Transverse colon (tissue), 3 donors: ENCODE measurements around the gene CARD16.

ENCODE experiments used
- CTCF ChIP-seq, 5 experiments: fragments of 200-600 bp in 3 of 5; fragments of 450-650 bp in 2 of 5; sonication (generic) in 3 of 5; IDR thresholded peaks; 1 replicate in 2 of 5; 2 replicates in 3 of 5; pipeline ENCODE4 v1.5.1; 2016 to 2017; ENCODE audit warnings: antibody characterized with exemption in 5 of 5, inconsistent platforms in 3 of 5, mild to moderate bottlenecking in 2 of 5, moderate library complexity in 1 of 5
- EP300 ChIP-seq: sonication (generic); formaldehyde crosslinking; IDR thresholded peaks from one replicate; pipeline ENCODE4 v1.6.1; 2017; ENCODE audit warnings: antibody characterized with exemption, low read depth
- POLR2A ChIP-seq: fragments of 450-650 bp; IDR thresholded peaks from one replicate; pipeline ENCODE4 v1.6.1; 2016; ENCODE audit warnings: antibody characterized with exemption, mild to moderate bottlenecking, moderate library complexity

GRCh38 chr11:105081412-105082150 is 36.4 kb upstream of the CARD16 start:
- TF ChIP-seq CTCF (IDR thresholded peaks at IDR 0.05) (no peak), EP300 (no peak), POLR2A (no peak)
